HG03097 (cell line): ENCODE measurements around the gene FOXO6.

ENCODE experiments used
- ATAC-seq: cut with Tn5 transposase; IDR thresholded peaks from one replicate; pipeline ENCODE4 v1.9.1; 2021; ENCODE audit not compliant: unreplicated experiment, low FRiP score

Gene FOXO6

GRCh38 chr1:41364442-41365319 is 3.4 kb downstream of the FOXO6 start:
- no peak for ATAC-seq

- ATAC-seq = no peak
Observed at GRCh38 chr1:41365320-41365633, 4.0 kb downstream of the FOXO6 start.

GRCh38 chr1:41365772-41366454 is 4.7 kb downstream of the FOXO6 start:
- no peak for ATAC-seq

- ATAC-seq = no peak
Observed at GRCh38 chr1:41366455-41367287, 5.4 kb downstream of the FOXO6 start.

GRCh38 chr1:41367288-41367642 is 6.0 kb downstream of the FOXO6 start:
- ATAC-seq = no peak

- ATAC-seq = no peak
Observed at GRCh38 chr1:41368366-41368765, 7.1 kb downstream of the FOXO6 start.

GRCh38 chr1:41368801-41369200 is 7.6 kb downstream of the FOXO6 start:
- no peak for ATAC-seq

GRCh38 chr1:41369531-41369930 is 8.3 kb downstream of the FOXO6 start:
- ATAC-seq = no peak

GRCh38 chr1:41370225-41370624 is 9.0 kb downstream of the FOXO6 start:
- no peak for ATAC-seq

GRCh38 chr1:41370756-41371420 is 9.7 kb downstream of the FOXO6 start:
- ATAC-seq = no peak

GRCh38 chr1:41371630-41372599 is 10.7 kb downstream of the FOXO6 start:
- no peak for ATAC-seq

GRCh38 chr1:41372600-41372993 is 11.4 kb downstream of the FOXO6 start:
- no peak for ATAC-seq

GRCh38 chr1:41373373-41373772 is 12.1 kb downstream of the FOXO6 start:
- ATAC-seq = no peak

GRCh38 chr1:41374711-41375110 is 13.5 kb downstream of the FOXO6 start:
- ATAC-seq = no peak

- no peak for ATAC-seq
Observed at GRCh38 chr1:41377397-41377796, 16.2 kb downstream of the FOXO6 start.

GRCh38 chr1:41378222-41378621 is 17.0 kb downstream of the FOXO6 start:
- no peak for ATAC-seq

GRCh38 chr1:41378999-41379737 is 17.9 kb downstream of the FOXO6 start:
- ATAC-seq = no peak

- no peak for ATAC-seq
Observed at GRCh38 chr1:41379738-41380130, 18.5 kb downstream of the FOXO6 start.

GRCh38 chr1:41380195-41380594 is 19.0 kb downstream of the FOXO6 start:
- ATAC-seq = no peak
